Astrocyte (in vitro differentiated cells and primary cell): Measurements from ENCODE around the gene RABGAP1L.

Source experiments
- CTCF ChIP-seq: IDR thresholded peaks from 2 replicates; pipeline ENCODE4 v1.5.1; 2011; ENCODE audit warnings: low read depth, mild to moderate bottlenecking, inconsistent platforms, low read length, moderate library complexity; ENCODE audit not compliant: insufficient read depth
- EZH2 ChIP-seq: IDR thresholded peaks from 2 replicates; pipeline ENCODE4 v1.6.1; 2012; ENCODE audit warnings: mild to moderate bottlenecking, low read length, inconsistent platforms; ENCODE audit not compliant: insufficient read depth

- TF ChIP-seq CTCF (no peak), EZH2 (no peak)
Observed at GRCh38 chr1:174809755-174810280, 650.5 kb downstream of the RABGAP1L start.
